Sigmoid colon (tissue), 3 donors: ENCODE data around the gene PCSK2.

Experiments
- CTCF ChIP-seq, 4 experiments: fragments of 450-650 bp in 3 of 4; fragments of 200-600 bp in 1 of 4; IDR thresholded peaks; one replicate each; pipeline ENCODE4 v1.5.1; 2016 to 2019; ENCODE audit warnings: antibody characterized with exemption in 4 of 4, mild to moderate bottlenecking in 3 of 4, moderate library complexity in 2 of 4
- POLR2A ChIP-seq, 2 donors: fragments of 450-650 bp; IDR thresholded peaks; one replicate each; pipeline ENCODE4 v1.6.1; 2016; ENCODE audit warnings: antibody characterized with exemption in 2 of 2, mild to moderate bottlenecking in 2 of 2, moderate library complexity in 2 of 2

- TF ChIP-seq CTCF (IDR thresholded peaks at IDR 0.05) = no peak
- no peak for TF ChIP-seq POLR2A (IDR thresholded peaks at IDR 0.05)
These were observed 172.6 kb downstream of the PCSK2 start for GRCh38 chr20:17399303-17399985.
